22Rv1 (cell line): ENCODE results near the gene SLC66A2.

ENCODE experiments used
- ZFX ChIP-seq: fragments of 450-650 bp; IDR thresholded peaks from 2 replicates; pipeline ENCODE4 v1.6.1; 2017; ENCODE audit warnings: antibody characterized with exemption, borderline replicate concordance
- TF ChIP-seq, protein P1 (sequence below): fragments of 450-650 bp; IDR thresholded peaks from 2 replicates; pipeline ENCODE4 v1.5.1; 2017; ENCODE audit warnings: mild to moderate bottlenecking

DNA sequence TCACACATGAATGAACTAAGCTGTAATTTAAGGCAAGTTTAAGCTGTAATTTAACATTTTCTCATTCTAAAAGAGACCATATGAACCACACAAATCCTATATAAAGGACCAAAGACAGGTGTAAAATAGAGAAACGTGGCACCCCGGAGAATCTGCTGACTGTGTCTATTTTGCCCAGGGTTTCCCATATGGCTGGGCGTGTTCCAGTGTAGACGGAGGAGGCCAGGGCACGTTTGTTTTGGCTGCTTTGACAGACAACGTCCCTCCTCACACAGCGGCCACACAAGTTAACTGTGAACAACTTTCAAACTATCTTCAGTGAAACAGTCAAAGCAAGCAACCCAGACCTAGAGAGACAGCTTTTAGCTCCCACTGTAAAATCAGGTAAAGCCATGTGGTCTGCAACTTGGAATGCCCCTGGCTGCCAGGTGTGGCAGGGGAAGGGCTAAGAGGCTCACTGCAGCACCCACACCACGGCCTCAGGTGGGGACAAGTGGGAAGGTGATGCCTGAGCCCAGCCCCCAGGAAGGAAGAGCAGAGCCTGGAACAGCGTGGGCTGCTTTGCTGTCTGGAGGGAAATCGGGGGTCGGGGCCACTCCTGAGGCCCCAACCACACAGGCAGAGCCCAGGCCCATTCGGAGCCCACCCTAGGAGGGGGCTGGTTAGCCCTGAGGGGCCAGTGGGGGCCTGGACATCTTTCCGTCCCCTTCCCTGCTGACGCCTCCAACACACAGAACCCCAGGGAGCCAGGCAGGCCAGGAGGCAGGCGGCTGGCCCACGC lies 40.7 kb downstream of the SLC66A2 start:
- TF ChIP-seq, protein P1, sequence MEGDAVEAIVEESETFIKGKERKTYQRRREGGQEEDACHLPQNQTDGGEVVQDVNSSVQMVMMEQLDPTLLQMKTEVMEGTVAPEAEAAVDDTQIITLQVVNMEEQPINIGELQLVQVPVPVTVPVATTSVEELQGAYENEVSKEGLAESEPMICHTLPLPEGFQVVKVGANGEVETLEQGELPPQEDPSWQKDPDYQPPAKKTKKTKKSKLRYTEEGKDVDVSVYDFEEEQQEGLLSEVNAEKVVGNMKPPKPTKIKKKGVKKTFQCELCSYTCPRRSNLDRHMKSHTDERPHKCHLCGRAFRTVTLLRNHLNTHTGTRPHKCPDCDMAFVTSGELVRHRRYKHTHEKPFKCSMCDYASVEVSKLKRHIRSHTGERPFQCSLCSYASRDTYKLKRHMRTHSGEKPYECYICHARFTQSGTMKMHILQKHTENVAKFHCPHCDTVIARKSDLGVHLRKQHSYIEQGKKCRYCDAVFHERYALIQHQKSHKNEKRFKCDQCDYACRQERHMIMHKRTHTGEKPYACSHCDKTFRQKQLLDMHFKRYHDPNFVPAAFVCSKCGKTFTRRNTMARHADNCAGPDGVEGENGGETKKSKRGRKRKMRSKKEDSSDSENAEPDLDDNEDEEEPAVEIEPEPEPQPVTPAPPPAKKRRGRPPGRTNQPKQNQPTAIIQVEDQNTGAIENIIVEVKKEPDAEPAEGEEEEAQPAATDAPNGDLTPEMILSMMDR, result no peak
- TF ChIP-seq ZFX, result no peak
